A549 (cell line): ENCODE measurements around the gene TTC31. TPM values are rescaled to one million over a fixed set of nuclear protein-coding genes. Genes with fewer than 3 reads are reported as not detected.

Experiments
- ATAC-seq, 2 experiments: fragments of 200-7000 bp in 1 of 2; fragments of >200 bp in 1 of 2; cut with Nextera tagmentation in 1 of 2; cut with Tn5 transposase in 1 of 2; 3 replicates each; pipeline versions ENCODE4 v1.8.0 to v1.9.1; 2018 to 2020; ENCODE audit warnings: mild to moderate bottlenecking in 1 of 2, moderate library complexity in 1 of 2
- CTCF ChIA-PET: fragments of 300-600 bp; sonication (Branson Sonifier 250); formaldehyde crosslinking; extraction: SDS; loops from one replicate; lab custom pipeline; 2021; ENCODE audit warnings: antibody characterized with exemption, inconsistent platforms; lab: Yijun Ruan, JAX
- POLR2A ChIA-PET: fragments of 350-600 bp; formaldehyde crosslinking; extraction: SDS; loops from one replicate; lab custom pipeline; 2021; ENCODE audit warnings: antibody characterized with exemption, inconsistent platforms; lab: Yijun Ruan, JAX
- DNase-seq, 2 experiments: peaks; one replicate each; pipeline versions ENCODE4 v3.0.0 to v3.0.0-alpha.2; 2011 to 2016; ENCODE audit warnings: low read depth in 1 of 2, low spot score in 1 of 2
- FAIRE-seq: peaks from 2 replicates; lab custom pipeline; 2011; peaks lifted over from hg19 to GRCh38; lab: Jason Lieb, UNC
- H3K27ac ChIP-seq, 2 experiments: fragments of >200 bp; sonication (Bioruptor Twin); formaldehyde crosslinking; 3 replicates each; pipeline ENCODE4 v1.5.1; 2016 to 2017
- H3K4me1 ChIP-seq: fragments of >200 bp; sonication (Bioruptor Twin); formaldehyde crosslinking; 3 replicates; pipeline ENCODE4 v1.6.1; 2016
- H3K4me2 ChIP-seq: fragments of >200 bp; sonication (Bioruptor Twin); formaldehyde crosslinking; 3 replicates; pipeline ENCODE4 v1.6.1; 2016
- H3K4me3 ChIP-seq: fragments of >200 bp; sonication (Bioruptor Twin); formaldehyde crosslinking; 3 replicates; pipeline ENCODE4 v1.5.1; 2016
- H3K9me3 ChIP-seq: fragments of >200 bp; sonication (Bioruptor Twin); formaldehyde crosslinking; 3 replicates; pipeline ENCODE4 v1.6.1; 2016
- BCL3 ChIP-seq: fragments of >200 bp; sonication (Bioruptor Twin); formaldehyde crosslinking; IDR thresholded peaks from 3 replicates; pipeline ENCODE4 v1.6.1; 2016
- EHMT2 ChIP-seq: fragments of 200-600 bp; sonication (generic); IDR thresholded peaks from 2 replicates; pipeline ENCODE4 v1.6.1; 2016; ENCODE audit warnings: antibody characterized with exemption, low read depth, mild to moderate bottlenecking, moderate library complexity
- ELK1 ChIP-seq: fragments of 150-350 bp; IDR thresholded peaks from 2 replicates; pipeline ENCODE4 v1.6.1; 2014; ENCODE audit warnings: low read depth, mild to moderate bottlenecking, low read length
- ESRRA ChIP-seq: fragments of 150-350 bp; IDR thresholded peaks from 2 replicates; pipeline ENCODE4 v1.6.1; 2014; ENCODE audit warnings: mild to moderate bottlenecking, low read length, borderline replicate concordance
- FOSL2 ChIP-seq, 2 experiments: fragments of 450-650 bp in 1 of 2; fragments of >200 bp in 1 of 2; sonication (Bioruptor Twin) in 1 of 2; formaldehyde crosslinking; IDR thresholded peaks; 2 replicates each; pipeline versions ENCODE4 v1.5.0 to v1.6.1; 2016 to 2020; ENCODE audit warnings: mild to moderate bottlenecking in 1 of 2, moderate library complexity in 1 of 2
- FOXS1 ChIP-seq: fragments of 250-450 bp; sonication (Bioruptor Pico); IDR thresholded peaks from 2 replicates; pipeline ENCODE4 v1.5.0; 2020; ENCODE audit warnings: mild to moderate bottlenecking, moderate library complexity
- HOXA7 ChIP-seq: fragments of 250-450 bp; sonication (Bioruptor Pico); IDR thresholded peaks from 2 replicates; pipeline ENCODE4 v1.5.0; 2020; ENCODE audit warnings: mild to moderate bottlenecking, moderate library complexity
- KDM1A ChIP-seq: fragments of 200-600 bp; sonication (generic); IDR thresholded peaks from 2 replicates; pipeline ENCODE4 v1.6.1; 2016; ENCODE audit warnings: low read depth, mild to moderate bottlenecking
- MAZ ChIP-seq: fragments of 150-350 bp; IDR thresholded peaks from 2 replicates; pipeline ENCODE4 v1.6.1; 2014; ENCODE audit warnings: antibody characterized with exemption, low read depth, low read length, borderline replicate concordance
- NPAS2 ChIP-seq: fragments of 250-450 bp; sonication (Bioruptor Pico); IDR thresholded peaks from 2 replicates; pipeline ENCODE4 v1.8.0; 2022; ENCODE audit warnings: mild to moderate bottlenecking, moderate library complexity, borderline replicate concordance
- PHF8 ChIP-seq: fragments of 200-600 bp; sonication (generic); IDR thresholded peaks from 2 replicates; pipeline ENCODE4 v1.6.1; 2016; ENCODE audit warnings: low read depth, mild to moderate bottlenecking, antibody characterized with exemption, moderate library complexity, borderline replicate concordance
- POLR2AphosphoS2 ChIP-seq: conservative IDR thresholded peaks from 2 replicates; pipeline ENCODE4 v1.6.1; 2012; ENCODE audit warnings: low read length, improper control_type of control experiment, inconsistent platforms
- RARB ChIP-seq: fragments of 250-450 bp; sonication (Bioruptor Pico); IDR thresholded peaks from 2 replicates; pipeline ENCODE4 v1.8.0; 2021; ENCODE audit warnings: mild to moderate bottlenecking, moderate library complexity
- RCOR1 ChIP-seq: fragments of 150-350 bp; IDR thresholded peaks from 2 replicates; pipeline ENCODE4 v1.6.1; 2014; ENCODE audit warnings: antibody characterized with exemption, low read length, low read depth
- SREBF2 ChIP-seq: fragments of 450-650 bp; IDR thresholded peaks from 2 replicates; pipeline ENCODE4 v1.6.1; 2014; ENCODE audit warnings: mild to moderate bottlenecking, moderate library complexity
- WGBS: methylation state at CpG from one replicate; pipeline ENCODE4 v1.1.6; 2017; ENCODE audit errors: missing lambda C conversion rate; 5-methylcytosine and 5-hydroxymethylcytosine counted together
- polyA plus RNA-seq, 4 experiments: library from polyadenylated mRNA; depleted of rRNA in 3 of 4; stranded (reverse); fragments of >200 nt; fragmentation: RNase III in 1 of 4; extraction: RNeasy Plus Mini Kit Qiagen cat#74134 plus additional on column Dnase treatment in 1 of 4; gene quantifications; 2 replicates in 3 of 4; 3 replicates in 1 of 4; pipeline ENCODE4 v1.2.3, GENCODE V29; 2011 to 2017
- TF ChIP-seq, protein P1 (sequence below): fragments of >200 bp; sonication (Bioruptor Twin); formaldehyde crosslinking; IDR thresholded peaks from 3 replicates; pipeline ENCODE4 v1.5.1; 2016
- TF ChIP-seq, protein P2 (sequence below): fragments of >200 bp; sonication (Bioruptor Twin); formaldehyde crosslinking; IDR thresholded peaks from 2 replicates; pipeline ENCODE4 v1.6.1; 2016

TTC31 gene
- polyA plus RNA-seq, 2 of the 4 experiments (the other 2 are of a cell fraction): 26.2 to 29.6 TPM

- TF ChIP-seq, protein P1, sequence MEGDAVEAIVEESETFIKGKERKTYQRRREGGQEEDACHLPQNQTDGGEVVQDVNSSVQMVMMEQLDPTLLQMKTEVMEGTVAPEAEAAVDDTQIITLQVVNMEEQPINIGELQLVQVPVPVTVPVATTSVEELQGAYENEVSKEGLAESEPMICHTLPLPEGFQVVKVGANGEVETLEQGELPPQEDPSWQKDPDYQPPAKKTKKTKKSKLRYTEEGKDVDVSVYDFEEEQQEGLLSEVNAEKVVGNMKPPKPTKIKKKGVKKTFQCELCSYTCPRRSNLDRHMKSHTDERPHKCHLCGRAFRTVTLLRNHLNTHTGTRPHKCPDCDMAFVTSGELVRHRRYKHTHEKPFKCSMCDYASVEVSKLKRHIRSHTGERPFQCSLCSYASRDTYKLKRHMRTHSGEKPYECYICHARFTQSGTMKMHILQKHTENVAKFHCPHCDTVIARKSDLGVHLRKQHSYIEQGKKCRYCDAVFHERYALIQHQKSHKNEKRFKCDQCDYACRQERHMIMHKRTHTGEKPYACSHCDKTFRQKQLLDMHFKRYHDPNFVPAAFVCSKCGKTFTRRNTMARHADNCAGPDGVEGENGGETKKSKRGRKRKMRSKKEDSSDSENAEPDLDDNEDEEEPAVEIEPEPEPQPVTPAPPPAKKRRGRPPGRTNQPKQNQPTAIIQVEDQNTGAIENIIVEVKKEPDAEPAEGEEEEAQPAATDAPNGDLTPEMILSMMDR: no peak
- TF ChIP-seq POLR2AphosphoS2 (peak; percentile 92), ESRRA (no peak; the same call in 1 of the 2 replicates), SREBF2 (no peak), HOXA7 (CRISPR knock-in tag) (no peak; the same call in 1 of the 2 replicates), NPAS2 (CRISPR knock-in tag) (no peak), EHMT2 (no peak), BCL3 (peak; percentile 97), RCOR1 (no peak)
- TF ChIP-seq, protein P2, sequence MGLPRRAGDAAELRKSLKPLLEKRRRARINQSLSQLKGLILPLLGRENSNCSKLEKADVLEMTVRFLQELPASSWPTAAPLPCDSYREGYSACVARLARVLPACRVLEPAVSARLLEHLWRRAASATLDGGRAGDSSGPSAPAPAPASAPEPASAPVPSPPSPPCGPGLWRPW: no peak
These were observed 10.6 kb upstream of the TTC31 start, which contains the start of gene MRPL53 (continued) for GRCh38 chr2:74472086-74472944.

- peak overlapping the region; percentile 92 for H3K4me2 ChIP-seq
- WGBS: 6% methylated on average over 7 of the region's 7 CpGs
- ChIA-PET CTCF (interaction anchor here (0.6 to 5.2 kb wide), 6 partner anchors 9 to 1264 kb away, joined by 3 to 37 read pairs (median 4); partner anchors contain the start of genes CCDC142, LBX2 and TTC31), POLR2A (interaction anchor here (0.9 to 3.1 kb wide), 6 partner anchors 9 to 33 kb away, joined by 3 to 37 read pairs (median 8); partner anchors contain the start of genes CCDC142, INO80B, TTC31 and WBP1)
- TF ChIP-seq HOXA7 (CRISPR knock-in tag) (0 out of 2 replicates have a peak, but pooled peaks have one; percentile 12), EHMT2 (no peak)
- H3K27ac ChIP-seq: peak overlapping the region; percentile 86 to 91
- DNase-seq (no peak), ATAC-seq (peak in 1 of 2 experiments; percentile 1; a peak in 4 of 6 replicates), FAIRE-seq (no peak)
- peak overlapping the region; percentile 63 for H3K4me3 ChIP-seq
- peaks cover 16% of the 10 kb centered on the region for H3K4me1 ChIP-seq
- H3K9me3 ChIP-seq: no peaks in the 10 kb centered on the region
These were observed 10.0 kb upstream of the TTC31 start for GRCh38 chr2:74472945-74473258.

- Histone ChIP-seq H3K4me1 (peaks cover 16% of the 10 kb centered on the region), H3K27ac (no peak overlapping the region), H3K4me3 (no peak overlapping the region), H3K9me3 (no peaks in the 10 kb centered on the region), H3K4me2 (no peak overlapping the region)
- no peak for ATAC-seq
- no peak for FAIRE-seq
- WGBS: 86% methylated on average over 6 of the region's 6 CpGs
- ChIA-PET CTCF (interaction anchor here (0.6 to 5.2 kb wide), 6 partner anchors 8 to 115 kb away, joined by 3 to 37 read pairs (median 5); partner anchors contain the start of genes CCDC142 and TTC31), POLR2A (no interaction called here)
- TF ChIP-seq MAZ (no peak), FOSL2 (IDR thresholded peaks at IDR 0.05) (no peak), FOSL2 (CRISPR knock-in tag; IDR thresholded peaks at IDR 0.05) (no peak), PHF8 (no peak), ELK1 (no peak), KDM1A (no peak), FOXS1 (CRISPR knock-in tag) (no peak), RARB (CRISPR knock-in tag) (no peak)
- no peak for DNase-seq
These were observed 8.4 kb upstream of the TTC31 start for GRCh38 chr2:74474481-74474880.
